ENCODE data around the gene GRB2. TPM values are rescaled to one million over a fixed set of nuclear protein-coding genes. Genes with fewer than 3 reads are reported as not detected.
"Not testable (repeated sequence)": the region's sequence is repeated elsewhere in the genome, so short reads cannot be mapped to it uniquely, and the experiment has no call there.

The GRB2 gene
- 100 to 1,000 TPM in 8 of 9 donors, 10 to 100 TPM in 1; 84.4 to 374 (median 117) TPM for total RNA-seq
- 100 to 1,000 TPM in 1 of 3 donors, 10 to 100 TPM in 2; 36.0 to 131 (median 36.1) TPM for polyA plus RNA-seq
- long read RNA-seq, donor 1, transcript GRB2-202 (6 exons, 3,248 nt) = major isoform, 24 of 75 reads
- long read RNA-seq, donor 1, transcript GRB2-205 (5 exons, 3,182 nt) = minor isoform, 9 of 75 reads
- long read RNA-seq, donor 1, partial matches to known transcripts = 36 of 75 reads
- long read RNA-seq, donor 1, other reads (novel, unspliced or antisense) = 6 of 75 reads
- long read RNA-seq, donor 2, transcript GRB2-202 (6 exons, 3,248 nt) = major isoform, 16 of 42 reads
- long read RNA-seq, donor 2, transcript GRB2-205 (5 exons, 3,182 nt) = minor isoform, 11 of 42 reads
- long read RNA-seq, donor 2, partial matches to known transcripts = 14 of 42 reads
- long read RNA-seq, donor 2, other reads (novel, unspliced or antisense) = 0 of 42 reads
- long read RNA-seq, donor 3, transcript GRB2-205 (5 exons, 3,182 nt) = minor isoform, 13 of 30 reads
- long read RNA-seq, donor 3, transcript GRB2-202 (6 exons, 3,248 nt) = major isoform, 14 of 30 reads
- long read RNA-seq, donor 3, partial matches to known transcripts = 0 of 30 reads
- long read RNA-seq, donor 3, other reads (novel, unspliced or antisense) = 0 of 30 reads
- long read RNA-seq, donor 4, transcript GRB2-202 (6 exons, 3,248 nt) = major isoform, 57 of 74 reads
- long read RNA-seq, donor 4, partial matches to known transcripts = 1 of 74 reads
- long read RNA-seq, donor 4, other reads (novel, unspliced or antisense) = 11 of 74 reads
- long read RNA-seq, donor 5, transcript GRB2-205 (5 exons, 3,182 nt) = minor isoform, 18 of 220 reads
- long read RNA-seq, donor 5, transcript GRB2-202 (6 exons, 3,248 nt) = major isoform, 157 of 220 reads
- long read RNA-seq, donor 5, partial matches to known transcripts = 5 of 220 reads
- long read RNA-seq, donor 5, other reads (novel, unspliced or antisense) = 39 of 220 reads
- long read RNA-seq, donor 6, transcript GRB2-202 (6 exons, 3,248 nt) = major isoform, 29 of 51 reads
- long read RNA-seq, donor 6, partial matches to known transcripts = 2 of 51 reads
- long read RNA-seq, donor 6, other reads (novel, unspliced or antisense) = 19 of 51 reads
- long read RNA-seq, donor 7, transcript GRB2-202 (6 exons, 3,248 nt) = major isoform, 10 of 19 reads
- long read RNA-seq, donor 7, partial matches to known transcripts = 6 of 19 reads
- long read RNA-seq, donor 7, other reads (novel, unspliced or antisense) = 0 of 19 reads
- long read RNA-seq, donor 8, transcript GRB2-205 (5 exons, 3,182 nt) = minor isoform, 17 of 54 reads
- long read RNA-seq, donor 8, transcript GRB2-202 (6 exons, 3,248 nt) = major isoform, 23 of 54 reads
- long read RNA-seq, donor 8, partial matches to known transcripts = 14 of 54 reads
- long read RNA-seq, donor 8, other reads (novel, unspliced or antisense) = 0 of 54 reads
- long read RNA-seq, donor 9, transcript GRB2-205 (5 exons, 3,182 nt) = minor isoform, 8 of 70 reads
- long read RNA-seq, donor 9, transcript GRB2-202 (6 exons, 3,248 nt) = major isoform, 12 of 70 reads
- long read RNA-seq, donor 9, partial matches to known transcripts = 48 of 70 reads
- long read RNA-seq, donor 9, other reads (novel, unspliced or antisense) = 0 of 70 reads
- long read RNA-seq, donor 10, transcript GRB2-202 (6 exons, 3,248 nt) = major isoform, 17 of 50 reads
- long read RNA-seq, donor 10, transcript GRB2-205 (5 exons, 3,182 nt) = minor isoform, 7 of 50 reads
- long read RNA-seq, donor 10, partial matches to known transcripts = 19 of 50 reads
- long read RNA-seq, donor 10, other reads (novel, unspliced or antisense) = 6 of 50 reads

DNA sequence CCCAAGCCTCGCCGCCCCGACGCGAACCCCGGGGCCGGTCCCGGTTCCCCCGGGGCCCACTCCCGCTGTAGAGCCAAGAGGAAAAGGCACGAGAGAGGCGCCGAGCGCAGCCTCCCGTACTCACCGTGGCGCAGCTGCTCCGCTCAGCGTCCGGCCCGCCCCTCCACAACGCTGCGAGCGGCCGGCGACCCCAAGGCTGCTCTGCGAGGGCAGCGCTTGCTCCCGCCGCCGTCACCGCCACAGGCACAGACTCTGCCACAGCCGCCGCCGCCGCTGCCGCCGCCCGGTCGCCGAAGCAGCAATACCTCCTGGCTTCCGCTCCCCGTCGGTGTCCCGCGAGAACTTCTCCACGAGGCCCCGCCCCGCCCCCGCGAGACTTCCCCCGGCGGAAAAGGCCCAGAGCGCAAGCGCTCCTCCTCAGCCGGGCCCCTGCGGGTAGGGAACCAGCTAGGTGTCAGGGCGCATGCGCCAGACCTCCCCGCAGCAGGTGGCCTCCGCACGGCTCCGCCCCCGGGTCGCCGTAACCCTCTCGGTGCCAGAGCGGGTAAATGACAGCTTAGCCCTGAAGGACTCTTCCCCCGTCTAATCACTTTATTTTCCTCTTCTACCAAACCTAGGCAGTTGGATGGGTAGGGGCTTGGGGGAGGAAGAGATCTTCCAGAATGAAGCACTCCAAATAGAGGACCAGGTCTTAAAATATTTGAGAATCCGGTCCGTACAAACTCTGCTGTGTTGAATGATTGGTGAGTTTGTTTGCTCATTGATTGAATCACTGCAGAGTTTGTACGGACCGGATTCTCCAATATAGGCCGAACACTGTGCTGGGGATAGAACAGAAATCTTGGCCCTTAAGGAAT, at the start of gene GRB2:
TSS of gene GRB2 (minus strand) at position 314 of the 857 bp plus-strand sequence. CDS start 12,050 bp downstream, outside the sequence.
- no peaks in the 10 kb centered on the region for H3K27me3 ChIP-seq
- H3K36me3 ChIP-seq (replicated peaks in 1 of 2) = no peaks in the 10 kb centered on the region
- H3K4me3 ChIP-seq = peak within 1 kb of the TSS; percentile 30 to 98 (median 81)
- TF ChIP-seq, protein P1, sequence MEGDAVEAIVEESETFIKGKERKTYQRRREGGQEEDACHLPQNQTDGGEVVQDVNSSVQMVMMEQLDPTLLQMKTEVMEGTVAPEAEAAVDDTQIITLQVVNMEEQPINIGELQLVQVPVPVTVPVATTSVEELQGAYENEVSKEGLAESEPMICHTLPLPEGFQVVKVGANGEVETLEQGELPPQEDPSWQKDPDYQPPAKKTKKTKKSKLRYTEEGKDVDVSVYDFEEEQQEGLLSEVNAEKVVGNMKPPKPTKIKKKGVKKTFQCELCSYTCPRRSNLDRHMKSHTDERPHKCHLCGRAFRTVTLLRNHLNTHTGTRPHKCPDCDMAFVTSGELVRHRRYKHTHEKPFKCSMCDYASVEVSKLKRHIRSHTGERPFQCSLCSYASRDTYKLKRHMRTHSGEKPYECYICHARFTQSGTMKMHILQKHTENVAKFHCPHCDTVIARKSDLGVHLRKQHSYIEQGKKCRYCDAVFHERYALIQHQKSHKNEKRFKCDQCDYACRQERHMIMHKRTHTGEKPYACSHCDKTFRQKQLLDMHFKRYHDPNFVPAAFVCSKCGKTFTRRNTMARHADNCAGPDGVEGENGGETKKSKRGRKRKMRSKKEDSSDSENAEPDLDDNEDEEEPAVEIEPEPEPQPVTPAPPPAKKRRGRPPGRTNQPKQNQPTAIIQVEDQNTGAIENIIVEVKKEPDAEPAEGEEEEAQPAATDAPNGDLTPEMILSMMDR (IDR thresholded peaks at IDR 0.05) = no peak
- TF ChIP-seq POLR2A (IDR thresholded peaks at IDR 0.05) = peak; percentile 88 to 95
- DNase-seq = peak; percentile 98 to 99 (median 99)
- intact Hi-C loops (cut with DNase I) = loop anchor here in 1 of 2 donors (10.0 kb wide), 1 partner anchor 131 kb away; the partner anchor contains the start of gene MIF4GD
- 0% methylated on average over 22 to 74 of the region's 74 CpGs for WGBS, 4 donors
- H3K4me1 ChIP-seq (replicated peaks in 1 of 2) = peaks cover 4 to 25% of the 10 kb centered on the region in 2 donors
- H3K27ac ChIP-seq = peak within 1 kb of the TSS; percentile 68 to 98 (median 94)
- H3K9me3 ChIP-seq (replicated peaks in 1 of 3) = no peaks in the 10 kb centered on the region

DNA sequence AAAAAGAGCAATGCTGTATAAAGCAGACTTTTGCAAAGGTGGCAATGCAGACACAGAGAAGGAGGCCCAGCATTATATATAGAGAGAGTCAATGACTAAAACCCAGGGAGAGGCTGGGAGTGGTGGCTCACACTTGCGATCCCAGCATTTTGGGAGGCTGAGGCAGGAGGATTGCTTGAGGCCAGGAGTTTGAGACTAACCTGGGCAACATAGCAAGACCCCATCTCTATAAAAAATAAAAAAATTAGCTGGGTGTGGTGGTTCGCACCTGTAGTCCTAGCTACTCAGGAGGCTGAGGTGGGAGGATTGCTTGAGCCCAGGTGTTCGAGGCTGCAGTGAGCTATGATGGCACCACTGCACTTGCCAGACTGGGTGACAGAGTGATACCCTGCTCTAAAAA, 49.2 kb upstream of the GRB2 start:
- intact Hi-C loops (cut with DNase I); H3K9me3 ChIP-seq (replicated peaks in 1 of 3); DNase-seq; H3K4me3 ChIP-seq; H3K36me3 ChIP-seq (replicated peaks in 1 of 2); H3K27me3 ChIP-seq: not testable (repeated sequence)
- Histone ChIP-seq H3K27ac (peak overlapping the region in 1 of 5 donors; percentile 94), H3K4me1 (replicated peaks in 1 of 2) (peaks cover 8 to 27% of the 10 kb centered on the region in 2 donors)
- 88 to 98% (median 97%) methylated on average over 3 of the region's 3 CpGs for WGBS, 4 donors

DNA sequence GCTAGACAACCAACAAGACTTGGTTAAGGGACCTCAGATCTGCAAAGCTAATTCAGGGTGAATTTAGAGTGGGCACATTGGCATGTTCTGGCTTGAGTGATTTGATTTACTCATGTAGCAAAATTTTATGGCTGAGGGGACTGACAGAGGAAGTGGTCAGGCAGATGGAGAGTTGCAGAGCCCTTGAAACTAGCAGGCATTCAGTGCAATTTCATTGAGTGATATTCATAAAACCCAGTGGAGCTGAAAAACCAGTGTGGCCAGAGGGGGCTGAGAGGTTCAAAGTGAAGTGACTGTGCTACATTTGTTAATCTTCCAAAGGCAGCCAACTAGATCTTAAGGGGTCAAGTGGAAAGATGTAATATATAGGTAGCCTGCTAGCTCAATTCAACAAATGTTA, 48.7 kb upstream of the GRB2 start:
- no peak overlapping the region for H3K27ac ChIP-seq
- H3K27me3 ChIP-seq = no peaks in the 10 kb centered on the region
- H3K9me3 ChIP-seq (replicated peaks in 1 of 3) = no peaks in the 10 kb centered on the region
- TF ChIP-seq, protein P1 (IDR thresholded peaks at IDR 0.05) = no peak
- TF ChIP-seq POLR2A (IDR thresholded peaks at IDR 0.05) = no peak
- no peak for DNase-seq
- H3K4me3 ChIP-seq = no peak overlapping the region
- H3K36me3 ChIP-seq (replicated peaks in 1 of 2) = no peaks in the 10 kb centered on the region
- intact Hi-C loops (cut with DNase I) = no loop called here
- H3K4me1 ChIP-seq (replicated peaks in 1 of 2) = peaks cover 3 to 22% of the 10 kb centered on the region in 2 donors
